Measurements from ENCODE around the gene SDK2. TPM values are rescaled to one million over a fixed set of nuclear protein-coding genes. Genes with fewer than 3 reads are reported as not detected.
A peak's percentile ranks its signal among the peaks of the same experiment; 100 is the strongest.

SDK2 gene
- total RNA-seq, 2 donors from 2014 or later, result 0.26 to 0.33 TPM

DNA sequence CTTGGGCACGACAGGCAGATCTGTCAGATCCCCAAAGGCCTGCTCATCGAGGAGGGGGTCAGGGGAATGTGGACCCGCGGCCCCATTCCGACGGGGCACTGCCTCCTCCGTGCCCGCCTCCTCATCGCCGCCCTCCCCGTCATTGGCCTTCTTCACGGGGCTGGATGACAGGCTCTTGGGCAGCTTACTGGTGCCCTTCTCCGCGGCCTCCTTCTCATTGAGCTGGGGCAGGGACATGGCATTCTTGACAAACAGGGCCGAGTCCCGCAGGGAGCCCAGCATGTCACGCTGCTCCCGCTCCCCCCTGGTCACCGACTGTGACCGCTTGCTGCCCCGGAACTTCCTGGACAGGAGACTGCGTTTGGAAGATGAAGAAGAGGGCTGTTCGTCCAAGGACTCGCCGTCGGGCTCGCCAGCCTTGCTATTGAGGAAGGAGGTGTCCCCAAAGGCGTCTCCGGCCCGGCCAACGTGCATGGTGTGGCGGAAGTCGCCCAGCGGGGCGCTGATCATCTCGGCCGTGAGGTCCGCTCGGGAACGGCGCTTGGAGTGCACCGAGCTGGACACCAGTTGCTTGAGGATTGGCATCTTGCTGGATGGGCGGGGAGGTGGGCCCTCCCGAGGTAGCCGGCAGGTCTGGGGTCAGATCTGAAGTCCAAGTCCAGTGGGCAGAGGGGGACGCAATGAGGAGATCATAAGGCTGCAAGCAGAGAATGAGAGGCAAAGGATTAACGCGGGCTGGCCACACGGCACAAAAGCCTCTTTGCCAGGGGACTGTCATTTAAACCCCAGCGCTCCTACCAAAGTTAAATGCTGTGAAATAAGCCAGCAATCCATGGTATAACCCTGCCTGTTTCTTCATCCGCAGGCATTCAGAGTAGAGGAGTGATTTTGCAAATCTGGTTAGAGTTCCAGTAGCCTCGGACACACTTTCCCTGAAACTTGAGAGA, 358.1 kb downstream of the SDK2 start:
- WGBS, 2 donors, result 68% methylated on average over 35 to 38 of the region's 52 CpGs
- Histone ChIP-seq H3K36me3 (replicated peaks in 1 of 2; ENCODE audit: insufficient read depth in 1 of 2, low read depth in 2 of 2) (peaks cover 18 to 19% of the 10 kb centered on the region in 2 donors), H3K4me1 (peaks cover 74% of the 10 kb centered on the region), H3K27ac (peak overlapping the region in 3 of 4 donors; percentile 87 to 92 (median 91)), H3K9me3 (no peaks in the 10 kb centered on the region), H3K4me3 (no peak overlapping the region), H3K27me3 (no peaks in the 10 kb centered on the region)
- no peak for ATAC-seq
- intact Hi-C loops (cut with DNase I), result no loop called here
- TF ChIP-seq POLR2A (IDR thresholded peaks at IDR 0.05), result no peak
- TF ChIP-seq, protein P1, sequence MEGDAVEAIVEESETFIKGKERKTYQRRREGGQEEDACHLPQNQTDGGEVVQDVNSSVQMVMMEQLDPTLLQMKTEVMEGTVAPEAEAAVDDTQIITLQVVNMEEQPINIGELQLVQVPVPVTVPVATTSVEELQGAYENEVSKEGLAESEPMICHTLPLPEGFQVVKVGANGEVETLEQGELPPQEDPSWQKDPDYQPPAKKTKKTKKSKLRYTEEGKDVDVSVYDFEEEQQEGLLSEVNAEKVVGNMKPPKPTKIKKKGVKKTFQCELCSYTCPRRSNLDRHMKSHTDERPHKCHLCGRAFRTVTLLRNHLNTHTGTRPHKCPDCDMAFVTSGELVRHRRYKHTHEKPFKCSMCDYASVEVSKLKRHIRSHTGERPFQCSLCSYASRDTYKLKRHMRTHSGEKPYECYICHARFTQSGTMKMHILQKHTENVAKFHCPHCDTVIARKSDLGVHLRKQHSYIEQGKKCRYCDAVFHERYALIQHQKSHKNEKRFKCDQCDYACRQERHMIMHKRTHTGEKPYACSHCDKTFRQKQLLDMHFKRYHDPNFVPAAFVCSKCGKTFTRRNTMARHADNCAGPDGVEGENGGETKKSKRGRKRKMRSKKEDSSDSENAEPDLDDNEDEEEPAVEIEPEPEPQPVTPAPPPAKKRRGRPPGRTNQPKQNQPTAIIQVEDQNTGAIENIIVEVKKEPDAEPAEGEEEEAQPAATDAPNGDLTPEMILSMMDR (IDR thresholded peaks at IDR 0.05), result no peak
- peak in 1 of 4 donors; percentile 18 for DNase-seq

DNA sequence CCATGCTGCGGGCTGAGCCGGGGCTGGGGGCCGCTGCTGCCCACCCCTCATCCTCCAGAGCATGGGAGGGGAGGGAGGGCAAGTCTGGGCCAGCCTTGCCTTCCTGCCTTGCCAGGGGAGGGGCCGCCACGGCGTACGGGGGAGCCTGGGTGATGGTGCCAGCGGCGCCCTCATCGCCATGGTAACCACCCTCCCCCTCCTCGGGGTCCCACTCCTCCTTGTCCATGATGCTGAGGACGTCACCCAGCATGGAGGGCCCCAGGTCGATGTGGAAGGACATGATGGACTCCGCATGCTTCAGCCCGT, 358.7 kb downstream of the SDK2 start:
- TF ChIP-seq, protein P1 (IDR thresholded peaks at IDR 0.05), result no peak
- no peak for TF ChIP-seq POLR2A (IDR thresholded peaks at IDR 0.05)
- Histone ChIP-seq H3K4me3 (no peak overlapping the region), H3K36me3 (replicated peaks in 1 of 2; ENCODE audit: insufficient read depth in 1 of 2, low read depth in 2 of 2) (peaks cover 18 to 19% of the 10 kb centered on the region in 2 donors), H3K9me3 (no peaks in the 10 kb centered on the region), H3K27me3 (no peaks in the 10 kb centered on the region), H3K4me1 (peaks cover 73% of the 10 kb centered on the region), H3K27ac (peak overlapping the region in 3 of 4 donors; percentile 87 to 92 (median 91))
- WGBS, 2 donors, result 65 to 67% methylated on average over 4 to 14 of the region's 15 CpGs
- DNase-seq, result peak in 1 of 4 donors; percentile 22
- ATAC-seq, result no peak
- intact Hi-C loops (cut with DNase I), result no loop called here

DNA sequence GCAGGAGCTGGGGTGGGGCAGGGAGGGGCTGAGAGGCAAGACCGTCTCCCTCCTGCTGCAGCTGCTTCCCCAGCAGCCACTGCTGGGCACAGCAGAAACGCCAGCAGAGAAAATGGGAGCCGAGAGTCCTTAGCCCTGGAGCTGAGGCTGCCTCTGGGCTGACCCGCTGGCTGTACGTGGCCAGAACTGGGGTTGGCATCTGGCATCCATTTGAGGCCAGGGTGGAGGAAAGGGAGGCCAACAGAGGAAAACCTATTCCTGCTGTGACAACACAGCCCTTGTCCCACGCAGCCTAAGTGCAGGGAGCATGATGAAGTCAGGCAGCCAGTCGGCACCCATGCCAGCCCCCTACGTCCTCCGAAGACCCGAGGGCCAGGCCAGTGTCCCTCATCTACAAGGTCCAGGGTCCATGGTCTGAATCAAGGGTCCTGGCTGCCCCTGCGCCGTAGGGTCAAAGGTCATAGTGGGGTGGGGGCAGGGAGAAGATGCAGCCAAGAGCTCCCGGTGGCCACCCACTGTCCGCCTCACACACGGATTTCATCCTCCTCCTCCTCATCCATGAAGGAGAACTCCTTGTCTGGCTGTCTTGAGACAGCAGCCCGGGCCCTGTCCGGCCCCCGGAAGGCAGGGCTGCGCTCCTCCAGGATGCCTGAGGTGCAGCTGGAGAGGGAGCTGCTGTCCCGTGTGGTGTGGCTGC, 359.2 kb downstream of the SDK2 start:
- Histone ChIP-seq H3K4me1 (peaks cover 73% of the 10 kb centered on the region), H3K27ac (peak overlapping the region in 3 of 4 donors; percentile 87 to 92 (median 91))
- peak in 1 of 4 donors; percentile 13 for DNase-seq

More for the DNA sequence above, 359.2 kb downstream of the SDK2 start:
- 72 to 73% methylated on average over 6 to 18 of the region's 20 CpGs for WGBS, 2 donors
- intact Hi-C loops (cut with DNase I), result no loop called here
- no peak overlapping the region for H3K4me3 ChIP-seq
- no peak for ATAC-seq
- TF ChIP-seq, protein P1 (IDR thresholded peaks at IDR 0.05), result no peak
- no peak for TF ChIP-seq POLR2A (IDR thresholded peaks at IDR 0.05)
- no peaks in the 10 kb centered on the region for H3K27me3 ChIP-seq
- no peaks in the 10 kb centered on the region for H3K9me3 ChIP-seq
- H3K36me3 ChIP-seq (replicated peaks in 1 of 2; ENCODE audit: insufficient read depth in 1 of 2, low read depth in 2 of 2), result peaks cover 18 to 19% of the 10 kb centered on the region in 2 donors
